ENCODE data around the gene TNFAIP2. TPM values are rescaled to one million over a fixed set of nuclear protein-coding genes. Genes with fewer than 3 reads are reported as not detected.

Gene TNFAIP2
- total RNA-seq, 2 experiments from 2014 or later: not detected

- Histone ChIP-seq H3K4me3 (ENCODE audit: low read depth, low read length, poor library complexity, severe bottlenecking) (no peak overlapping the region), H3K79me2 (ENCODE audit: insufficient read depth, low read depth, low read length) (no peaks in the 10 kb centered on the region), H3K9me2 (ENCODE audit: insufficient read depth, low read length) (no peaks in the 10 kb centered on the region), H3K4me2 (ENCODE audit: low read length) (no peak overlapping the region), H3K4me1 (ENCODE audit: insufficient read depth, low read length, poor library complexity, severe bottlenecking) (peaks cover 34% of the 10 kb centered on the region), H3K27ac (ENCODE audit: low read depth, low read length, poor library complexity, severe bottlenecking) (no peak overlapping the region), H2AFZ (ENCODE audit: low read length) (no peak overlapping the region), H4K20me1 (ENCODE audit: insufficient read depth, low read length) (no peaks in the 10 kb centered on the region), H3K36me3 (ENCODE audit: insufficient read depth, low read length) (no peaks in the 10 kb centered on the region), H3K9me3 (ENCODE audit: low read length) (no peaks in the 10 kb centered on the region)
- DNase-seq (ENCODE audit: low spot score): no peak
- no TSS peak for BruUV-seq (replicated peaks)
- no peak for TF ChIP-seq CTCF (conservative IDR thresholded peaks at IDR 0.05; ENCODE audit: low read length)
- TF ChIP-seq EZH2phosphoT487 (IDR thresholded peaks at IDR 0.05; ENCODE audit: borderline replicate concordance, low read depth, low read length): no peak
- intact Hi-C loops (cut with micrococcal nuclease; ENCODE audit: unreplicated experiment): no loop called here
- ChIA-PET CTCF (ENCODE audit: unreplicated experiment) (no interaction called here), POLR2A (no interaction called here)
These were observed 20.8 kb downstream of the TNFAIP2 start for GRCh38 chr14:103144085-103144484.

- no peak for DNase-seq (ENCODE audit: low spot score)
- Histone ChIP-seq H3K9me2 (ENCODE audit: insufficient read depth, low read length) (no peaks in the 10 kb centered on the region), H3K4me2 (ENCODE audit: low read length) (no peak overlapping the region), H4K20me1 (ENCODE audit: insufficient read depth, low read length) (no peaks in the 10 kb centered on the region), H2AFZ (ENCODE audit: low read length) (no peak overlapping the region), H3K9me3 (ENCODE audit: low read length) (no peaks in the 10 kb centered on the region), H3K4me3 (ENCODE audit: low read depth, low read length, poor library complexity, severe bottlenecking) (no peak overlapping the region), H3K27ac (ENCODE audit: low read depth, low read length, poor library complexity, severe bottlenecking) (no peak overlapping the region), H3K79me2 (ENCODE audit: insufficient read depth, low read depth, low read length) (no peaks in the 10 kb centered on the region), H3K36me3 (ENCODE audit: insufficient read depth, low read length) (no peaks in the 10 kb centered on the region), H3K4me1 (ENCODE audit: insufficient read depth, low read length, poor library complexity, severe bottlenecking) (peaks cover 18% of the 10 kb centered on the region)
- CTCF ChIA-PET (ENCODE audit: unreplicated experiment): no interaction called here
- no TSS peak for BruUV-seq (replicated peaks)
- POLR2A ChIA-PET: no interaction called here
- intact Hi-C loops (cut with micrococcal nuclease; ENCODE audit: unreplicated experiment): no loop called here
- TF ChIP-seq CTCF (conservative IDR thresholded peaks at IDR 0.05; ENCODE audit: low read length) (no peak), EZH2phosphoT487 (IDR thresholded peaks at IDR 0.05; ENCODE audit: borderline replicate concordance, low read depth, low read length) (no peak)
These were observed 23.0 kb downstream of the TNFAIP2 start for GRCh38 chr14:103146141-103146709.

GRCh38 chr14:103149351-103150237, 26.3 kb downstream of the TNFAIP2 start:
- CTCF ChIA-PET (ENCODE audit: unreplicated experiment): interaction anchor here (1.4 kb wide), 1 partner anchor 9 kb away, joined by 3 read pairs; no protein-coding TSS in a partner anchor
- TF ChIP-seq EZH2phosphoT487 (IDR thresholded peaks at IDR 0.05; ENCODE audit: borderline replicate concordance, low read depth, low read length): no peak
- TF ChIP-seq CTCF (conservative IDR thresholded peaks at IDR 0.05; ENCODE audit: low read length): no peak
- no peaks in the 10 kb centered on the region for H3K79me2 ChIP-seq (ENCODE audit: insufficient read depth, low read depth, low read length)
- no peak overlapping the region for H3K4me3 ChIP-seq (ENCODE audit: low read depth, low read length, poor library complexity, severe bottlenecking)
- no peak overlapping the region for H3K27ac ChIP-seq (ENCODE audit: low read depth, low read length, poor library complexity, severe bottlenecking)
- BruUV-seq (replicated peaks): no TSS peak
- no peaks in the 10 kb centered on the region for H3K9me2 ChIP-seq (ENCODE audit: insufficient read depth, low read length)
- H3K9me3 ChIP-seq (ENCODE audit: low read length): no peaks in the 10 kb centered on the region
- POLR2A ChIA-PET: no interaction called here
- no peak overlapping the region for H2AFZ ChIP-seq (ENCODE audit: low read length)
- H3K4me1 ChIP-seq (ENCODE audit: insufficient read depth, low read length, poor library complexity, severe bottlenecking): no peaks in the 10 kb centered on the region
- no peak overlapping the region for H3K4me2 ChIP-seq (ENCODE audit: low read length)
- intact Hi-C loops (cut with micrococcal nuclease; ENCODE audit: unreplicated experiment): no loop called here
- H4K20me1 ChIP-seq (ENCODE audit: insufficient read depth, low read length): no peaks in the 10 kb centered on the region
- no peak for DNase-seq (ENCODE audit: low spot score)
- H3K36me3 ChIP-seq (ENCODE audit: insufficient read depth, low read length): no peaks in the 10 kb centered on the region
